22Rv1 (cell line): ENCODE results near the gene KLF17.

Source experiments
- CTCF ChIP-seq: fragments of 450-650 bp; IDR thresholded peaks from 2 replicates; pipeline ENCODE4 v1.5.1; 2017; ENCODE audit warnings: mild to moderate bottlenecking
- ZFX ChIP-seq: fragments of 450-650 bp; IDR thresholded peaks from 2 replicates; pipeline ENCODE4 v1.6.1; 2017; ENCODE audit warnings: antibody characterized with exemption, borderline replicate concordance

- TF ChIP-seq CTCF: no peak
- no peak for TF ChIP-seq ZFX
These were observed 41.2 kb upstream of the KLF17 start for GRCh38 chr1:44077421-44077820.
